GM23338 (cell line): Measurements from ENCODE around the gene GPRIN1. TPM values are rescaled to one million over a fixed set of nuclear protein-coding genes. Genes with fewer than 3 reads are reported as not detected.

Experiments used
- ATAC-seq: fragments of 200-7000 bp; cut with Tn5 transposase; 3 replicates; pipeline ENCODE4 v1.9.1; 2020
- DNase-seq: peaks from one replicate; pipeline ENCODE4 v3.0.0-alpha.2; 2015; ENCODE audit warnings: low spot score
- H2AFZ ChIP-seq: fragments of 200-600 bp; sonication (generic); 2 replicates; pipeline ENCODE4 v1.8.0; 2016; ENCODE audit warnings: antibody characterized with exemption, mild to moderate bottlenecking, moderate library complexity
- H3F3A ChIP-seq: fragments of 200-600 bp; sonication (generic); replicated peaks from 2 replicates; pipeline ENCODE4 v1.8.0; 2017; ENCODE audit warnings: antibody characterized with exemption, mixed run types, low read depth
- H3K27ac ChIP-seq: fragments of 200-600 bp; sonication (generic); 2 replicates; pipeline ENCODE4 v1.6.1; 2016; ENCODE audit warnings: low read depth
- H3K27me3 ChIP-seq: fragments of 200-600 bp; sonication (generic); 2 replicates; pipeline ENCODE4 v1.8.0; 2016; ENCODE audit warnings: mild to moderate bottlenecking, mixed run types, moderate library complexity; ENCODE audit not compliant: insufficient read depth
- H3K36me3 ChIP-seq: fragments of 200-600 bp; sonication (generic); 2 replicates; pipeline ENCODE4 v1.8.0; 2016; ENCODE audit warnings: mild to moderate bottlenecking; ENCODE audit not compliant: insufficient read depth
- H3K4me1 ChIP-seq: fragments of 200-600 bp; sonication (generic); 2 replicates; pipeline ENCODE4 v1.8.0; 2016; ENCODE audit warnings: mild to moderate bottlenecking, moderate library complexity; ENCODE audit not compliant: insufficient read depth
- H3K4me2 ChIP-seq: fragments of 200-600 bp; sonication (generic); 2 replicates; pipeline ENCODE4 v1.7.1; 2017; ENCODE audit warnings: mixed run types
- H3K4me3 ChIP-seq: fragments of 200-600 bp; sonication (generic); 2 replicates; pipeline ENCODE4 v1.6.1; 2016; ENCODE audit warnings: mixed run types
- H3K79me2 ChIP-seq: fragments of 200-600 bp; sonication (generic); replicated peaks from 2 replicates; pipeline ENCODE4 v1.8.0; 2017; ENCODE audit warnings: mild to moderate bottlenecking; ENCODE audit not compliant: insufficient read depth
- H3K9me2 ChIP-seq: fragments of 200-600 bp; sonication (generic); 2 replicates; pipeline ENCODE4 v1.8.0; 2017; ENCODE audit not compliant: insufficient read depth
- H4K20me1 ChIP-seq: fragments of 200-600 bp; sonication (generic); replicated peaks from 2 replicates; pipeline ENCODE4 v1.8.0; 2017; ENCODE audit warnings: mild to moderate bottlenecking; ENCODE audit not compliant: insufficient read depth
- H3K27ac Mint-ChIP-seq: 2 replicates; pipeline ENCODE4 v1.8.0; 2020; ENCODE audit warnings: inconsistent platforms, mild to moderate bottlenecking, moderate library complexity, mixed read lengths
- H3K27me3 Mint-ChIP-seq: 3 replicates; pipeline ENCODE4 v1.8.0; 2022; ENCODE audit warnings: low read depth, mild to moderate bottlenecking, moderate library complexity, mixed read lengths, inconsistent platforms; ENCODE audit not compliant: insufficient read depth, poor library complexity
- H3K36me3 Mint-ChIP-seq: 3 replicates; pipeline ENCODE4 v1.8.0; 2021; ENCODE audit warnings: low read depth, mild to moderate bottlenecking, inconsistent platforms, moderate library complexity, mixed read lengths
- H3K4me1 Mint-ChIP-seq: 3 replicates; pipeline ENCODE4 v1.8.0; 2020; ENCODE audit warnings: mild to moderate bottlenecking, inconsistent platforms, mixed read lengths
- H3K4me3 Mint-ChIP-seq: 3 replicates; pipeline ENCODE4 v1.8.0; 2021; ENCODE audit warnings: moderate library complexity, mild to moderate bottlenecking, inconsistent platforms, mixed read lengths
- H3K9me3 Mint-ChIP-seq: 3 replicates; pipeline ENCODE4 v1.8.0; 2020; ENCODE audit warnings: moderate library complexity, mild to moderate bottlenecking, inconsistent platforms, mixed read lengths
- CREB1 ChIP-seq: fragments of 250-450 bp; sonication (Bioruptor Pico); IDR thresholded peaks from 2 replicates; pipeline ENCODE4 v1.5.0; 2020; ENCODE audit warnings: low read depth, mild to moderate bottlenecking, moderate library complexity
- CTCF ChIP-seq, 2 experiments: fragments of 200-600 bp in 1 of 2; sonication (generic) in 1 of 2; conservative IDR thresholded peaks; 2 replicates each; pipeline versions ENCODE4 v1.5.1 to v1.6.1; 2016 to 2017; ENCODE audit warnings: antibody characterized with exemption in 2 of 2, low read depth in 2 of 2, mild to moderate bottlenecking in 2 of 2, moderate library complexity in 1 of 2
- ETS1 ChIP-seq: IDR thresholded peaks from 2 replicates; pipeline ENCODE4 v1.6.1; 2016; ENCODE audit warnings: antibody characterized with exemption
- EZH2 ChIP-seq: fragments of 200-600 bp; sonication (generic); IDR thresholded peaks from one replicate; pipeline ENCODE4 v1.8.0; 2017; ENCODE audit warnings: antibody characterized with exemption, mild to moderate bottlenecking, low read depth; ENCODE audit not compliant: unreplicated experiment
- EZH2phosphoT487 ChIP-seq: fragments of 200-600 bp; sonication (generic); IDR thresholded peaks from one replicate; pipeline ENCODE4 v1.8.1; 2018; ENCODE audit warnings: antibody characterized with exemption; ENCODE audit not compliant: unreplicated experiment
- JUNB ChIP-seq: IDR thresholded peaks from one replicate; pipeline ENCODE4 v1.6.1; 2016; ENCODE audit warnings: antibody characterized with exemption; ENCODE audit not compliant: unreplicated experiment
- NANOG ChIP-seq: IDR thresholded peaks from 2 replicates; pipeline ENCODE4 v1.6.1; 2016; ENCODE audit warnings: antibody characterized with exemption, borderline replicate concordance
- POLR2AphosphoS5 ChIP-seq: IDR thresholded peaks from 2 replicates; pipeline ENCODE4 v1.6.1; 2016; ENCODE audit warnings: antibody characterized with exemption, low read depth
- REST ChIP-seq: IDR thresholded peaks from one replicate; pipeline ENCODE4 v1.6.1; 2018; ENCODE audit warnings: antibody characterized with exemption; ENCODE audit not compliant: unreplicated experiment
- STAT1 ChIP-seq: IDR thresholded peaks from one replicate; pipeline ENCODE4 v1.6.1; 2016; ENCODE audit warnings: antibody characterized with exemption; ENCODE audit not compliant: unreplicated experiment
- ZNF114 ChIP-seq: fragments of 250-450 bp; sonication (Bioruptor Pico); IDR thresholded peaks from 2 replicates; pipeline ENCODE4 v1.5.0; 2020; ENCODE audit warnings: mild to moderate bottlenecking, moderate library complexity
- ZNF331 ChIP-seq: fragments of 250-450 bp; sonication (Bioruptor Pico); IDR thresholded peaks from 2 replicates; pipeline ENCODE4 v1.5.0; 2020; ENCODE audit warnings: low read depth, mild to moderate bottlenecking, moderate library complexity
- ZNF462 ChIP-seq: fragments of 250-450 bp; sonication (Bioruptor Pico); IDR thresholded peaks from 2 replicates; pipeline ENCODE4 v1.5.0; 2020; ENCODE audit warnings: mild to moderate bottlenecking, moderate library complexity
- polyA plus RNA-seq: library from polyadenylated mRNA; unstranded; fragments of >200 nt; fragmentation: Nextera tagmentation; extraction: Ambion mirVana; gene quantifications from 2 replicates; pipeline ENCODE4 v1.2.1, GENCODE V29; 2016
- total RNA-seq: library from RNA; depleted of rRNA; stranded (reverse); fragments of >200 nt; shearing (Covaris generic); gene quantifications from 2 replicates; pipeline ENCODE4 v1.2.3, GENCODE V29; 2014

GPRIN1 gene
- total and polyA plus RNA-seq, 2 experiments from 2014 or later, result 3.8 to 14.6 TPM

DNA sequence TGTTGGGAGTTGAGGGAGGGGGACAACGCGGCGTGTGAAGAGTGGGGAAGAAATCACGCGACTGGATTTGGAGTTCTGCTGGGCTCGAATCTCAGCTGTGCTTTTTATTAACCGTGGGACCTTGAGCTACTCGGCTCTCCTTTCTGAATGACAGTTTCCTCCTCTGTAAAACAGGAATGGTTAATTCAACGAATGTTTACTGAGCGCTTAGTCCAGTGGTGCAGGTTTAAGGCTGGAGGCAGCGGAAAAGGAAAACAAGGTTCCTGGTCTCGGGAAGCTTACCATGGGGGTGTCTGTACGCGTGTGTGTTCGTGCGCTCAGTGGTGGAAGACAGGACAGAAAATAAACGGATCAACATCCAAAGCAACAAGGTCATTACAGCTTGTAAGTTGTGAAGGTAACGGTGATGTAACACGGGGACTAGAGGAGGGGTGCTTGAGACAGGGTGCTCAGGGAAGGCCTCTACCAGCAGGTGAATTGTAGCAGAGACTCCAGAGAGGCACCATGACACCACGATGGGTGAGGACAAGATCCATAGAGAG lies 20.8 kb upstream of the GPRIN1 start:
- Mint-ChIP-seq H3K27me3 (peaks cover 50% of the 10 kb centered on the region), H3K9me3 (peaks cover 7% of the 10 kb centered on the region; the same call in 2 of the 3 replicates), H3K36me3 (no peaks in the 10 kb centered on the region), H3K4me1 (peaks cover 44% of the 10 kb centered on the region), H3K4me3 (peak overlapping the region; percentile 73), H3K27ac (no peak overlapping the region)
- ATAC-seq (no peak; the same call in none of the 3 replicates), DNase-seq (no peak)
- peak overlapping the region; percentile 90 for H2AFZ ChIP-seq
- no peaks in the 10 kb centered on the region for H3K79me2 ChIP-seq
- TF ChIP-seq POLR2AphosphoS5, result no peak
- TF ChIP-seq EZH2phosphoT487, result no peak
- no peak for TF ChIP-seq ZNF462
- no peak for TF ChIP-seq CREB1
- TF ChIP-seq REST, result no peak
- no peak for TF ChIP-seq ZNF114 (CRISPR knock-in tag)
- no peak for TF ChIP-seq JUNB
- TF ChIP-seq CTCF (conservative IDR thresholded peaks at IDR 0.05; ENCODE audit: low read depth in 2 of 2), result no peak
- TF ChIP-seq STAT1, result no peak
- TF ChIP-seq EZH2, result no peak
- no peak for TF ChIP-seq ZNF331 (CRISPR knock-in tag)
- TF ChIP-seq NANOG, result no peak
- TF ChIP-seq ETS1, result no peak
- H3K4me1 ChIP-seq, result peaks cover 20% of the 10 kb centered on the region
- H3K27ac ChIP-seq, result no peak overlapping the region
- H3F3A ChIP-seq, result peaks cover 5% of the 10 kb centered on the region; the same call in 1 of the 2 replicates
- peak overlapping the region; percentile 97 for H3K4me2 ChIP-seq
- H3K27me3 ChIP-seq, result peaks cover 41% of the 10 kb centered on the region
- peaks cover 6% of the 10 kb centered on the region; the same call in 1 of the 2 replicates for H4K20me1 ChIP-seq
- H3K36me3 ChIP-seq, result no peaks in the 10 kb centered on the region
- peak overlapping the region; percentile 87 for H3K4me3 ChIP-seq
- H3K9me2 ChIP-seq, result no peaks in the 10 kb centered on the region
